ENCODE measurements around the gene CNBP. TPM values are rescaled to one million over a fixed set of nuclear protein-coding genes. Genes with fewer than 3 reads are reported as not detected.

Gene CNBP
- total RNA-seq, 2 donors from 2014 or later = 339 to 523 TPM

GRCh38 chr3:129130291-129130813 is 53.3 kb downstream of the CNBP start:
- H3K4me3 ChIP-seq = no peak overlapping the region
- TF ChIP-seq POLR2AphosphoS5 (IDR thresholded peaks at IDR 0.05) = no peak
- no peak for TF ChIP-seq CTCF (IDR thresholded peaks at IDR 0.05)
- TF ChIP-seq POLR2A (IDR thresholded peaks at IDR 0.05) = no peak
- H3K27ac ChIP-seq = peak overlapping the region in 1 of 2 donors; percentile 50
- 72% methylated on average over 13 of the region's 13 CpGs for WGBS
- H3K27me3 ChIP-seq (replicated peaks; ENCODE audit: insufficient read depth) = no peaks in the 10 kb centered on the region
- H3K9me3 ChIP-seq = no peaks in the 10 kb centered on the region
- intact Hi-C loops (cut with DNase I) = no loop called here
- H3K36me3 ChIP-seq = peaks cover 6 to 11% of the 10 kb centered on the region in 2 donors
- H3K4me1 ChIP-seq (replicated peaks) = peaks cover 9% of the 10 kb centered on the region
- DNase-seq (ENCODE audit: low spot score) = peak; percentile 37

GRCh38 chr3:129128357-129129155 is 55.1 kb downstream of the CNBP start:
- peaks cover 9% of the 10 kb centered on the region for H3K4me1 ChIP-seq (replicated peaks)
- no peak overlapping the region for H3K4me3 ChIP-seq
- H3K9me3 ChIP-seq = no peaks in the 10 kb centered on the region
- intact Hi-C loops (cut with DNase I) = no loop called here
- H3K36me3 ChIP-seq = peaks cover 0 to 6% of the 10 kb centered on the region in 2 donors
- WGBS = 91% methylated on average over 16 of the region's 16 CpGs
- peak overlapping the region; percentile 21 to 68 for H3K27ac ChIP-seq
- DNase-seq (ENCODE audit: low spot score) = no peak
- H3K27me3 ChIP-seq (replicated peaks; ENCODE audit: insufficient read depth) = no peaks in the 10 kb centered on the region
- TF ChIP-seq CTCF (IDR thresholded peaks at IDR 0.05) (no peak), POLR2A (IDR thresholded peaks at IDR 0.05) (no peak), POLR2AphosphoS5 (IDR thresholded peaks at IDR 0.05) (no peak)

GRCh38 chr3:129126726-129127280 is 56.9 kb downstream of the CNBP start:
- H3K27me3 ChIP-seq (replicated peaks; ENCODE audit: insufficient read depth) = no peaks in the 10 kb centered on the region
- intact Hi-C loops (cut with DNase I) = no loop called here
- no peak overlapping the region for H3K4me3 ChIP-seq
- H3K9me3 ChIP-seq = no peaks in the 10 kb centered on the region
- WGBS = 83% methylated on average over 9 of the region's 9 CpGs
- no peak overlapping the region for H3K27ac ChIP-seq
- TF ChIP-seq POLR2A (IDR thresholded peaks at IDR 0.05) (no peak), POLR2AphosphoS5 (IDR thresholded peaks at IDR 0.05) (no peak)
- H3K36me3 ChIP-seq = peaks cover 0 to 6% of the 10 kb centered on the region in 2 donors
- H3K4me1 ChIP-seq (replicated peaks) = peaks cover 9% of the 10 kb centered on the region
- DNase-seq (ENCODE audit: low spot score) = no peak

- DNase-seq (ENCODE audit: low spot score) = no peak
- peak overlapping the region; percentile 92 to 94 for H3K27ac ChIP-seq
Measured at GRCh38 chr3:129123314-129124060, 60.2 kb downstream of the CNBP start.

More at GRCh38 chr3:129123314-129124060, 60.2 kb downstream of the CNBP start:
- Histone ChIP-seq H3K4me3 (no peak overlapping the region), H3K4me1 (replicated peaks) (peaks cover 8% of the 10 kb centered on the region), H3K9me3 (no peaks in the 10 kb centered on the region), H3K27me3 (replicated peaks; ENCODE audit: insufficient read depth) (no peaks in the 10 kb centered on the region), H3K36me3 (no peaks in the 10 kb centered on the region)
- TF ChIP-seq CTCF (IDR thresholded peaks at IDR 0.05) (no peak), POLR2A (IDR thresholded peaks at IDR 0.05) (no peak), POLR2AphosphoS5 (IDR thresholded peaks at IDR 0.05) (no peak)
- intact Hi-C loops (cut with DNase I) = no loop called here
- 66% methylated on average over 5 of the region's 5 CpGs for WGBS

All from prostate gland (tissue), 2 donors.